Measurements from ENCODE around the gene IGSF9B.

Gene IGSF9B

DNA sequence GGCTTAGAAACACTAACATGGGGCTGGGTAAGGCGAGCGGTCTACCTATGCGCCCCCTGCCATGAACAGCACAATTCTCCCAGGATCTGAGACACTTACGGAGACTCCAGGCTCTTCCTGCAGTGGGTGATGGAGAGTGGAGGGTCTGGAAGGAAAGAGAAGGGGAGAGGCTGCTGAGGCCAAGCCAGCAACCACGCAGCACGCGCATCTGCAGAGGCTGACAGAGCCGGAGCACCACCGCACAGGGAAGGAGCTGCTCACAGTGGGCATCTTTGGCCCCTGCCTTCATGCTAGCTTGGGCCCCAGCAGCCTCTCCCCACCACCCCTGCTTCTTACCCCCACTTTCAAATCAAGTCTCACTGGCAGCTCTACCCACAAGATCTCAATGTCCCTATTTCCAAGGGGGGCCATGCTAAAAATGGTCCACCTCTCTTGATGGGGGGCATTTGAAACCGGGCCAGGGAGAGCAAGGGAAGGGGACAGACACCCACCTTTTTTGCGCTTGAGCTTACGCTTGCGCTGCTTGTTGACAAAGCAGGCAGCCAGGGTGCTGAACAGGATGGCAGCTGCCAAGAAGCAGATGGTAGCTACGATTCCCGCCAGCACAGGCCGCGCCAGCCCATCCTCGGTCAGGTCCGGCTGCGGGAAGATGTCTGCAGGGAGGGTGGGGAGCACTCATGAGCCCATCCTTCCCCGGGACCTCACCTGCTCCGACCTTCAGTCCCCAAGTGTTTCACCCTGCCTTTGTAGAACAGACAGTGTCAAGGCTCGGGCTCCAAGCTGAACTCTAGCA is 34.5 kb downstream of the IGSF9B start:
- in situ Hi-C loops (cut with MboI; ENCODE audit: low sequenced_read_pairs) = no loop called here

DNA sequence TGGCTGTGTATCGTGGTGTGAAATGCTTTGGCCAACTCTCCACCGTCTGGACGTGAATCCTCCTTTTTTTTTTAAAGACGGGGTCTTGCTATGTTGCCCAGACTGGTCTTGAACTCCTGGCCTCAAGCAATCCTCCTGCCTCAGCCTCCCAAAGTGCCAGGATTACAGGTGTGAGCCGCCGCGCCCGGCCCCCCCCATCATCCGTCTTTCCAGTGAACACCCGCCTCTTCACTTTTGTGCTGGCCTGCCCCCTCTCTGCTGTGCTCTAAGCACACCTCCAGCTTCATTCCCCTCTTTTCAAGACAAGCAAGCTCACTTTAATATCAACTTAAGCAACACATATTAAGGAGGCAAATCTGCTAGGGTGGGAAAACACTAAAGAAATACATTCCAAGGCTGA is 35.3 kb downstream of the IGSF9B start:
- in situ Hi-C loops (cut with MboI; ENCODE audit: low sequenced_read_pairs) = no loop called here

DNA sequence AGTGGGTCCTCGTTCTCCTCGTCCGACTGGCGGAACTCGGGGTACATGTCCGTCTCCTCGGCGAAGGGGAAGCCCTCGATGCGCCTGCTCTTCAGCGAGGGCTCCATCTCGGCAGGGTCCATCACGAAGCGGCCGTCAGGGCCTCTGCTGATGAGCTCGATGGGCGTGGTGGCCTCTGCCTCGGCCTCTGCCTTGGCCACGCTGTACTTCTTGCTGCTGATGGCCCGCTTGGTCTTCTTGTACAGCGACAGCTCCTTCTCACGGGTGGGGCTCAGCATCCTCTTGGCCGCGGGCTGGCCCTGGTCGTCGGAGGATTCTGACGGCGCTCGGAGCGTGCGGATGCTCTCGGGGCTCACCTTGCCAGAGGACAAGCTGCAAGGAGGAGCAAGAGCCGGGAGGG is 35.7 kb downstream of the IGSF9B start:
- in situ Hi-C loops (cut with MboI; ENCODE audit: low sequenced_read_pairs) = no loop called here

GRCh38 chr11:133920109-133920990 is 36.4 kb downstream of the IGSF9B start:
- in situ Hi-C loops (cut with MboI; ENCODE audit: low sequenced_read_pairs) = no loop called here

DNA sequence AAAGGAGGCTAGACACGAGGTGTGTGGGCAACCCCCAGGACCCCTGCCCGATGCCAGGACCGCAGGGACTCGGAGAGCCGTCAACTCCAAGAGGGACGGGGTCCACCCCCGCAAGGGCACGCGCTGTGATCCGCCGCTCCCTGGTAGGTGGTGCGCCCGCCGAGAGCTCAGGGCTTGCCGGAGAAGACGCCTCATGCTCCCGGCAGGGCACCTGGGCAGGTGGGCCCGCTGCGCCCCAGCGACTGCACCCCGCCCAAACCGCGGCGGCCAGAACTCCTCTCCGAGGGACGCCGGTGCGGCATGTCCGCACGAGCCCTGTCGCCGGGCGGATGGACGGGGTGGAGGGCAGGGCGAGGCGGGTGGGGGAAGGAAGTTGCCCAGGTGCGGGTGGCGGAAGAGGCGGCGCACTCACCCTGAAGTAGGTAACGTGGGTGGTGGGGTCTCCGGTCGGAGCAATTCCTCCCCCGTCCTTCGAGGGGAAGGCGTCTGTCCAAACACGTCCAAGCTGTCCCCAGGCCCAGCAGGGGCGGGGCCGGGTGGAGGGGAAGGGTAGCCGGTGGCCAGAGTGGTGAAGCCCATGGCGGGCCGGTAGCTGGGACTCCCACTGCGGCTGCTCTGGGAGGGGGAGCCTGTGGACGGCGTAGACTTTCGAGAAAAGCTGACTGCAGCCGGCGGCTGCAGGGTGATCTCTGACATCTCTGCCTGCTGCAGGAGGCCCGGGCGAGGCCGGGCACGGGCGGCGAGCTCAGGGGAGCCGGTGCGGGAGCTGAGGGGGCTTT is 37.2 kb downstream of the IGSF9B start:
- in situ Hi-C loops (cut with MboI; ENCODE audit: low sequenced_read_pairs) = no loop called here

DNA sequence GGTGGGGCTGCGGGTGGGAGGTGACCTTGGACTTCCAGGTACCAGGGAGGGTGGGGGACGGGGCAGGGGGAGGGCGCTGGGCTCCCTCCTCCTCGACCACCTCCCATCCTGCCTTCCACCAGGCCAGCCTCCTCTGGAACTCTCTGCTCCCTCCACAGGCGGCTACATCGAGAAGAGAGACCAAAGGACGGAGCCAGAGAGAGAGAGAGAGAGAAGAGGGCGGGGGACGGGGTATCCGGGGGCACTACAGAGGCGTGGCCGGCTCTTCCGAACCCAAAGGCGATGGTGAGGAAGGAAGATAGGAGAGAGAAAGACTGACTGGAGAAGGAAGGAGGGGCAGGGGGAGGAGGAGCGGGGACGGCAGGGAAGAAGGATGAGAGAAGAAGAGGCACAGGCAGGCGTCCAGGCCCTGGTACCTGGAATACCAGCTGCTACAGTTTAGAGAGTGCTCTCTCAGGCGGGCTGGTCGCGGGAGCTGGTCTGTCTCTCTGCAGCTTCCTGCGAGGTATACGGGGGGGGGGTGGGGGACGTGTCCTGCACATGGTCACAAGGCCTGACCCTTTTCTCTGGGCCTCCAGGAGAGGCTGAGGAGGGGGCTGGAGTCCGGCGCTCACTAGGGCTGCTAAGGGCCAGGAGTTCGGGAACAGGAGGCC is 38.0 kb downstream of the IGSF9B start:
- in situ Hi-C loops (cut with MboI; ENCODE audit: low sequenced_read_pairs) = no loop called here

DNA sequence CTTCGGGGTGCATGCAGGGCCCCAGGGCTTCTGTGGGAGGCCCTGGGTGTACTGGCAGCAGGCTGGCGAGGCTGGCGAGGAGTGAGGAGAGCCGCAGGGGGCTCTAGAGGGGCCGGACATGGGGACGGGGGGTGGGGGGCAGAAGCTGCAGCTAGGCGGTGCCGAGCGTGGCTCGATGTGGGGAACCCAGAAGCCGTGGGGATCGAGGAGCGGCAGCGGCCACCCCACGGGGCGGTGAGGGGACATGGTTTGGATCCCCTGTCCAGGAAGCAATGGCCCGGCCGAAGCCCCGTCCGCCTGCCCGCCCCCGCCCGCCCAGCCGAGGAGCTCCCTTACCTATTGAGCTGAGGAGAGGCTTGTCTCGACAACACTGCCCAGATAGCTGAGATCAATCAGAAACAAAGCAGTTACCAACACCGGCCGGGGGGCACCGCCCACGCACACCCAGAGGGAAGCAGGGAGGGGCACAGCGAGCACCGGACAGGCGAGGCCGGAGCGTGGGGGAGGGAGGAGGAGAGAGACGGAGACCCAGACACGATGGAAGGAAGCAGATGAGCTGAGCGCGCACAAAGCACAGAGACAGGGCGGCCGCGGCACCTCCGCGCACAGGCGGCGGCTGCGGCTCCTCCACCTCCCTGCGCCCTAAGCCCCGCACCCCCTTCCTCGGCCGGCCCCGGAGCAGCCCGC is 38.7 kb downstream of the IGSF9B start:
- in situ Hi-C loops (cut with MboI; ENCODE audit: low sequenced_read_pairs) = no loop called here

DNA sequence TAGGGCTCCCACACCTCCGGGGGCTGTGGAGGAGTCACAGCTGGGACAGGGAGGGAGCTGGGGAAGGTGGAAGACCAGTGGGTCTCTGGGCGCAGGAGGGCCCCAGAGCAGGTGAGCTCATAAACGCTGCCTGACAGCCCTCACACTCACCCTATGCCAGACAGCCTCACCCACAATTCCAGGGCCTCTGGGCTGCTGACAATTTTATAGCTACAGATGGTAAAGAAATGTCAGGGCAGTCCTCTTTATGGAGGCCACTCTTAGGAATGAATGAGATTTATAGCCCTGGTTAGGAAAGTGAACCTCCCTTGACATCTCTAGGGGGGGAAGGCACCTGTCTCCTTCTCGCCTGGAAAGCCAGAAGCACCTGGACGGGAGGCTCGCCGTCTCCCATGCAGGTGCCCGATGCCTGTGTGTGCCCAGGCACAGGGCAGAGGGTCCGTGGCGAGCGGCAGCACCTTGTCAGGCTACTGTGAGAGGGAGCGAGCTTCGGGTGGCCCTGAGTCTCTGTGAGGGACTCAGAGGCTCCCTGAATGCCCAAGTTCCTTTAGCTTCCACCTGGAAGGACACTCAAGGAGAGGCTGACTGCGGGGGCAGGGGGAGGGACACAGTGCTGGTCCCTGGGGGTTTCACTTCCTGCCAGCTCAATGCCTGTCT is 39.9 kb downstream of the IGSF9B start:
- in situ Hi-C loops (cut with MboI; ENCODE audit: low sequenced_read_pairs) = no loop called here

DNA sequence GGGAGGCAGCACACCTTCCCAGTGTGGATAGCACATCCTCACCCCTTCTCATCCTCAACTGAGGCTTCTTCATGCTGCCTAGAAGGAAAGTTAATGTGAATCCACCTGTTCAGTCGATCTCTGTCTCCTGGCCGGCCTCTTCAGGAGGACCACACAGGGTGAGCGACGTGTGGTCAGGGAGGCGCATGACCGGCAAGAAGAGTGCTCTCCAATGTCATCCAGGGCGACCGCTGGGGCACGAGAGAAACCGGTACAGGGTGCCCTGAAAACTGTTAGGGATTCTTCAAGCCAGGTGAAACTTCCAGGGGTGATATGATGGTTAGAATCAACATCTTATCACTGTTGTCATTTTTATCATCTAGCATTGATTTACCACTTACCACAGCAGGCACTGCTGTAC is 43.0 kb downstream of the IGSF9B start:
- in situ Hi-C loops (cut with MboI; ENCODE audit: low sequenced_read_pairs) = no loop called here

DNA sequence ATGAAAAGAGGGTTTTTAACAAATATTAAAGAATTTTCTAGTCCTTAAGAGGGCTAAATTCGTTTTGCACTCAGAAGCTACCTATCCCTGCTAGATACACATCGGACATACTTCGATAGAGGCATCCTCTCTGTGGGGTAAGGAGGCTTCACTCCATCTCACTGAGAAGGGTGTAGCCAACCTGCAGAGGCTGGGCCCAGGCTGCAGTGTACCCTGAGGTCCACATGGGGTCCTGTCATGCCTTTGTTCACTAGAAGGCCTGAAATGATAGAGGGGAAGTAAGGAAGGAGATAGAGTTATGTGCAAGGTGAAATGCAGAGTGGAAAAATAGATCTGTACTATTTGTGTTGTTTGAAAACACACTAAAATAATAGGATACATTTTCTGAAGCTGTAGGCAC is 45.6 kb downstream of the IGSF9B start:
- in situ Hi-C loops (cut with MboI; ENCODE audit: low sequenced_read_pairs) = no loop called here

DNA sequence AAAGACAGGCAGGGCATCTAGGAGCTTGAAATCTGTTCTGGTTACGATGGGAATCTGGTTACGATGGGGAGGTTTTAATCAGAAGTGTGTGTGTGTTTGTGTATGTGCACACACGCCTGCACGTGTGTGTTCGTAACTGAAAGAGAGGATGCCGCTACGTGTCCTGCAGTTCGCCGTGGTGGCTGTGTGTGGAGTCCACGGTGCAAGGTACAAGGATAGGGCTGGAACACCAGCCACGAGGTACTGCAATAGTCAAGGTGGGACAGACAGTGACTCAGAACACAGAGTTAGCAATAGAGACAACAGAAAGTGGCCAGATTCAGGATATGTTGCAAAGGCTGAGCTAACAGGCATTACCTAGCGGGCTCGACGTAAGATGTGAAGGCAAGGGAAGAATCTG is 46.7 kb downstream of the IGSF9B start:
- in situ Hi-C loops (cut with MboI; ENCODE audit: low sequenced_read_pairs) = no loop called here

- in situ Hi-C loops (cut with MboI; ENCODE audit: low sequenced_read_pairs) = no loop called here
These were observed 47.9 kb downstream of the IGSF9B start for GRCh38 chr11:133908827-133909226.

- in situ Hi-C loops (cut with MboI; ENCODE audit: low sequenced_read_pairs) = no loop called here
These were observed 48.9 kb downstream of the IGSF9B start for GRCh38 chr11:133907841-133908241.

DNA sequence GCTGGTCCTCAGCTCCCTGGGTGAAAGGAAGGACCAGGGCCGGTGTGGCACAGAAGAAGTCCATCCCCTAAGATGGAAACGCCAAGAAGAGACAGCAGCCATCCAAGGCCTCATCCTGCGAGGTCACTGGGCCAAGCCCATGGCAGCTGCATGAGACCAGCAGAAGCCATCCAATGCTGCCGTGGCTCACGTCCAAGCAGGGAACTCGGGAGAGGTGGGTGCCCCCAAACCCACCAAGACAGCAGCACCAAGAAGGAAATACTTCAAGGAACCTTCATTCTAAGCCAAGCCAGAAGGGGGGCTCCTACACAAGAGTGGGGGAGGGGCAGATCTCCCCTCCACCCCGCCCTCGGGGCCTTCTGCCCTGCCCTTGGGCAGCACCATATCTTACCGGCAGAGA is 49.6 kb downstream of the IGSF9B start:
- in situ Hi-C loops (cut with MboI; ENCODE audit: low sequenced_read_pairs) = no loop called here

- in situ Hi-C loops (cut with MboI; ENCODE audit: low sequenced_read_pairs) = no loop called here
These were observed 50.0 kb downstream of the IGSF9B start for GRCh38 chr11:133906746-133907145.

- in situ Hi-C loops (cut with MboI; ENCODE audit: low sequenced_read_pairs) = no loop called here
These were observed 50.5 kb downstream of the IGSF9B start for GRCh38 chr11:133906241-133906640.

DNA sequence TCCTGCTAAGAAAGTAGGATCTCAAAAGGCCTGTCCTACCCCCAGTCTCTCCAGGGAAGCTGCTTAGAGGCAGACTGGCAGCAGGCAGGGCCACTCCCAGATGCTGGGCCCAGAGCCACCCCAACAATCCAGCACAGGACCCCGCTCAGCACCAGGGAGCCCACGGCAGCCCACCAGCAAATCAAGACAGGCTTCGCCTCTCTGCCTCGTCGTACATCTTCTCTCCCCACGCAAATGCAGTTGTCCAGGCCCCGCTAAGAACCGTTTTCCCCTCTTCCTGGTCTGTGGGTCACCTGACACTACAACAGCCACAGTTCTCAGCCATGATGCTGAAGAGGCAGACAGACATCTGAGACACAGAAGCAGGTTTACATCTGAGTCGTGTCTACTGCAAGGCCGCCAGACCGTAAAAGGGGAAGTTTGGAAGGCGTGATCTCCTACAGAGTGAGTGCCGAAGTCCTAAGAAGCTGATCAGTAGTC is 51.1 kb downstream of the IGSF9B start:
- in situ Hi-C loops (cut with MboI; ENCODE audit: low sequenced_read_pairs) = no loop called here

- in situ Hi-C loops (cut with MboI; ENCODE audit: low sequenced_read_pairs) = no loop called here
These were observed 51.8 kb downstream of the IGSF9B start for GRCh38 chr11:133904818-133905515.

Measured in HL-60/S4 treated with phorbol 12-myristate 13-acetate at 8.2 ng/mL for 4 days and 3 days (cell line).